ENCODE data around the gene NFKBIB. TPM values are rescaled to one million over a fixed set of nuclear protein-coding genes. Genes with fewer than 3 reads are reported as not detected.

Gene NFKBIB
- total and polyA plus RNA-seq, 2 of the 8 experiments (the other 6 are each of a cell fraction or from before 2014, with no cell fraction given): 37.3 to 44.1 TPM

DNA sequence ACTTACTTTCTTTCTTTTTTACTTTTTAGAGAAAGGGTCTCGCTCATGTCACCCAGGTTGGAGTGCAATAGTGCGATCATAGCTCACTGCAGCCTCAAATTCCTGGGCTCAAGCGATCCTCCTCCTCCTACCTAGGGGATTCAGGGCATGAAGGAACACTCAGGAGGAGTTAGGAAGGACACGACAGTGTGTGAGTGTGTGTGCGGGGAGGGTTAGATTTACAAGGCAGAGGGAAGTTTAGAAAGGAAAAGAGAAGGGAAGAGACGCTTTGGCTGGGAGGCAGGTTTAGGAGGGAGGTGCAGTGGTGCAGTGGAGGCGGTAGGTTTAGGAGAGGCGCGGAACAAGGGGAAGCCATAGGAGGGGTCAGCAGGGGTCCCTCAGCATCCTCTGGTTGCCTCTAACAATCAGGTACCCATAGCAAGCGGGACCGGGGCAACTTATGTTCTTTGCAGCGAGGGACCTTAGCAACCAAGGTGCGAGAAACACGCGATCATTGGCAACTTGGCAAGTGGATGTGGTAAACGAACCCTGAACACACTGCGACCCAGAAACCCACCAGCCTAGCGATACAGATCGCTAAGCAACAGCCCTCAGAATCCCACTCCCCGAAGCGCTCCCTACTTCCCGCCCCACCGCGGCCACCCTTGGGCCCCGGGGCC, 852 bp upstream of the NFKBIB start:
- Histone ChIP-seq H2BK120ac (replicated peaks; ENCODE audit: low read depth, low read length) (no peak overlapping the region), H3K79me1 (ENCODE audit: low read depth, low read length) (no peaks in the 10 kb centered on the region; the same call in 1 of the 2 replicates), H3K36me3 (ENCODE audit: control insufficient read depth in 2 of 4, insufficient read depth in 4 of 4, low read length in 3 of 4) (no peaks in the 10 kb centered on the region), H3K4me2 (ENCODE audit: insufficient read depth in 1 of 2, low read depth in 2 of 2, low read length in 2 of 2) (peak overlapping the region; percentile 90 to 94), H3K79me2 (ENCODE audit: control insufficient read depth in 1 of 2, insufficient read depth in 2 of 2, low read length in 2 of 2) (peaks cover 0 to 16% of the 10 kb centered on the region in 2 experiments; a peak in 2 of 4 replicates), H3K27me3 (replicated peaks in 1 of 4; ENCODE audit: control insufficient read depth in 3 of 4, extremely low read depth in 1 of 4, insufficient read depth in 3 of 4, low read length in 3 of 4) (peaks cover 0 to 9% (median 4%) of the 10 kb centered on the region in 4 experiments; a peak in 3 of 7 replicates), H2BK20ac (ENCODE audit: low read length) (no peak overlapping the region), H4K5ac (ENCODE audit: insufficient read length, low read depth, low read length) (no peak overlapping the region), H2BK5ac (ENCODE audit: low read depth, low read length) (no peak overlapping the region), H2BK12ac (ENCODE audit: low read depth, low read length) (no peak overlapping the region), H2AK5ac (ENCODE audit: low read depth, low read length) (no peak overlapping the region), H4K20me1 (replicated peaks in 1 of 2; ENCODE audit: control insufficient read depth in 1 of 2, insufficient read depth in 2 of 2, low read length in 2 of 2) (no peaks in the 10 kb centered on the region), H4K8ac (ENCODE audit: extremely low read depth, insufficient read depth, low read length) (no peak overlapping the region; the same call in 1 of the 2 replicates), H3K23ac (ENCODE audit: insufficient read length) (no peak overlapping the region), H4K91ac (replicated peaks; ENCODE audit: insufficient read length, low read length) (no peak overlapping the region), H3K4ac (replicated peaks; ENCODE audit: insufficient read length, low read depth, low read length) (no peak overlapping the region), H3K9me3 (ENCODE audit: insufficient read depth in 2 of 2, low read depth in 1 of 2, low read length in 1 of 2) (0 out of 4 replicates have a peak, but pooled peaks cover 0 to 2% of the 10 kb centered on the region in 2 experiments), H2AFZ (ENCODE audit: low read length) (peak overlapping the region; percentile 83; the same call in 1 of the 2 replicates), H3K14ac (ENCODE audit: insufficient read length) (no peak overlapping the region), H3K4me1 (replicated peaks in 1 of 4; ENCODE audit: control insufficient read depth in 3 of 4, insufficient read depth in 4 of 4, low read length in 3 of 4) (peaks cover 0 to 9% (median 3%) of the 10 kb centered on the region in 4 experiments; a peak in 4 of 7 replicates), H3K18ac (ENCODE audit: extremely low read depth, low read length) (no peak overlapping the region), H3K4me3 (ENCODE audit: extremely low read depth in 1 of 4, insufficient read depth in 2 of 4, low read depth in 3 of 4, low read length in 4 of 4) (peak overlapping the region; percentile 74 to 90 (median 84)), H3K9ac (replicated peaks in 1 of 4; ENCODE audit: extremely low read depth in 1 of 4, low read depth in 3 of 4, low read length in 3 of 4) (peak overlapping the region in 3 of 4 experiments; percentile 26 to 55 (median 29); a peak in 3 of 7 replicates), H3K23me2 (ENCODE audit: low read depth, low read length) (peaks cover 13% of the 10 kb centered on the region; the same call in 1 of the 2 replicates), H3K56ac (replicated peaks; ENCODE audit: insufficient read length, low read depth, low read length) (no peak overlapping the region), H2BK15ac (ENCODE audit: low read length) (no peak overlapping the region), H3K27ac (ENCODE audit: low read depth, low read length) (no peak overlapping the region)
- CTCF ChIA-PET (ENCODE audit: partially characterized antibody): interaction anchor here (0.6 to 2.9 kb wide), 2 partner anchors 12 to 31 kb away, joined by 3 to 8 read pairs; partner anchors contain the start of genes MRPS12 and SARS2
- WGBS, 2 experiments (ENCODE audit: extremely low coverage in 1 of 2, insufficient coverage in 1 of 2, insufficient read length in 1 of 2, insufficient replicate concordance in 2 of 2, low coverage in 1 of 2, low lambda C conversion rate in 2 of 2, missing lambda C conversion rate in 1 of 2): 30% methylated on average over 24 of the region's 25 CpGs; no CpG with 5 or more reads in 1 of the 2 experiments
- no peak for TF ChIP-seq RAD21 (IDR thresholded peaks at IDR 0.05 in 1 of 2, conservative IDR thresholded peaks at IDR 0.05 in 1 of 2; ENCODE audit: low read depth in 2 of 2, low read length in 2 of 2)
- 0 out of 2 replicates have a peak, but pooled peaks have one; percentile 10 for TF ChIP-seq PHF8 (conservative IDR thresholded peaks at IDR 0.05; ENCODE audit: low read depth, low read length)
- FAIRE-seq (no peak), DNase-seq (ENCODE audit: low read depth in 1 of 2, low spot score in 2 of 2) (no peak)
- POLR2A ChIA-PET (ENCODE audit: partially characterized antibody): no interaction called here

Measured in H1 (cell line).